ENCODE results near the gene SCARB1.
A peak's percentile ranks its signal among the peaks of the same experiment; 100 is the strongest.
"Not testable (repeated sequence)": the region's sequence is repeated elsewhere in the genome, so short reads cannot be mapped to it uniquely, and the experiment has no call there.

SCARB1 gene

GRCh38 chr12:124884587-124885438, 21.1 kb upstream of the SCARB1 start:
- peak; percentile 35 for DNase-seq (ENCODE audit: low spot score)

GRCh38 chr12:124883263-124884130, 19.8 kb upstream of the SCARB1 start:
- peak; percentile 41 for DNase-seq (ENCODE audit: low spot score)

- DNase-seq (ENCODE audit: low spot score), result peak; percentile 28
Observed at GRCh38 chr12:124881123-124881522, 17.5 kb upstream of the SCARB1 start.

GRCh38 chr12:124880335-124880734, 16.7 kb upstream of the SCARB1 start:
- DNase-seq (ENCODE audit: low spot score), result not testable (repeated sequence)

GRCh38 chr12:124878795-124879516, 15.3 kb upstream of the SCARB1 start:
- no peak for DNase-seq (ENCODE audit: low spot score)

GRCh38 chr12:124877423-124877822, 13.8 kb upstream of the SCARB1 start:
- no peak for DNase-seq (ENCODE audit: low spot score)

- no peak for DNase-seq (ENCODE audit: low spot score)
Observed at GRCh38 chr12:124876171-124876570, 12.5 kb upstream of the SCARB1 start.

GRCh38 chr12:124875803-124876132, 12.1 kb upstream of the SCARB1 start:
- no peak for DNase-seq (ENCODE audit: low spot score)

- no peak for DNase-seq (ENCODE audit: low spot score)
Observed at GRCh38 chr12:124874988-124875802, 11.5 kb upstream of the SCARB1 start.

- no peak for DNase-seq (ENCODE audit: low spot score)
Observed at GRCh38 chr12:124874188-124874587, 10.5 kb upstream of the SCARB1 start.

- DNase-seq (ENCODE audit: low spot score), result no peak
Observed at GRCh38 chr12:124872068-124872719, 8.5 kb upstream of the SCARB1 start.

- no peak for DNase-seq (ENCODE audit: low spot score)
Observed at GRCh38 chr12:124871297-124871696, 7.6 kb upstream of the SCARB1 start.

GRCh38 chr12:124870515-124870914, 6.9 kb upstream of the SCARB1 start:
- DNase-seq (ENCODE audit: low spot score), result no peak

GRCh38 chr12:124869059-124869665, 5.5 kb upstream of the SCARB1 start:
- no peak for DNase-seq (ENCODE audit: low spot score)

GRCh38 chr12:124868252-124869058, 4.8 kb upstream of the SCARB1 start:
- DNase-seq (ENCODE audit: low spot score), result no peak

GRCh38 chr12:124867401-124867930, 3.8 kb upstream of the SCARB1 start:
- peak; percentile 26 for DNase-seq (ENCODE audit: low spot score)

GRCh38 chr12:124866883-124867400, 3.3 kb upstream of the SCARB1 start:
- DNase-seq (ENCODE audit: low spot score), result no peak

GRCh38 chr12:124866195-124866882, 2.7 kb upstream of the SCARB1 start:
- no peak for DNase-seq (ENCODE audit: low spot score)

GRCh38 chr12:124865728-124866127, 2.1 kb upstream of the SCARB1 start:
- DNase-seq (ENCODE audit: low spot score), result no peak

Data from kidney tubule cell (primary cell).